ENCODE measurements around the gene PDE4A. TPM values are rescaled to one million over a fixed set of nuclear protein-coding genes. Genes with fewer than 3 reads are reported as not detected.

The PDE4A gene
- total RNA-seq, 4 donors from 2014 or later: 0.87 to 7.1 (median 2.3) TPM

DNA sequence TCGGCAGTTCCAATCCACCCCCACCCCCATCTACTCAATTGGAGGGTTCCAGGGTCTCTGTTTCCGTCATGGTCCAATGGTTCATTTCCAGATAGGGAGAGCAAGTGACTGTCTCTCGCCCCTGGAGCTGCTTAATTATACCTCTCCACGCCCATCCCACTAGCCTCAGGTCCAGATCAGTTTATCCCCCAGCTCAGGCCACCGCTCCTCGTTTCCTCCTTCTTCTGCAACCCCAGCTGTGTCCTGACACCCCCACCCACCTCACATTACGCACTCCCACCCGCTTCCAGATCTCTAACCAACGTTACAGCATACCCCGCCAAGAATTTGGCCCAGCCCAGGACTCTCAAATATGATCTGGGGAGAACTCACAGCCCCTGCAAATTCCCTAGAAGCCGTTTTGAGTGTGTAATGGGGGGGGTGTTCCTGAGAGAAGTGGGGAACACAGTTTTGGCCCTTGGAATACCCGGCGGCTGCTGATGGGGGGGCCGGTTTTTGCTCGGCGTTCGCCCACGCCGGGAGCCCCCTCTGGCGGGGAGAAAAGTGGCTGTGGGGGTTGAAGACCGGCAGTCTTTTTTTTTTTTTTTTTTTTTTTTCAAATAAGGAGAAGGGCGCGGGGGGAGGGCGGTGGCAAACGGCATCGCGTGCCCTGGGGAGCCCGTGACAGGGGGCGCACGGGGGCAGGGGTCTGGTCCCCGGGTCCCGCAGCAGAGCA is 1.7 kb upstream of the PDE4A start:
- TF ChIP-seq, protein P1, sequence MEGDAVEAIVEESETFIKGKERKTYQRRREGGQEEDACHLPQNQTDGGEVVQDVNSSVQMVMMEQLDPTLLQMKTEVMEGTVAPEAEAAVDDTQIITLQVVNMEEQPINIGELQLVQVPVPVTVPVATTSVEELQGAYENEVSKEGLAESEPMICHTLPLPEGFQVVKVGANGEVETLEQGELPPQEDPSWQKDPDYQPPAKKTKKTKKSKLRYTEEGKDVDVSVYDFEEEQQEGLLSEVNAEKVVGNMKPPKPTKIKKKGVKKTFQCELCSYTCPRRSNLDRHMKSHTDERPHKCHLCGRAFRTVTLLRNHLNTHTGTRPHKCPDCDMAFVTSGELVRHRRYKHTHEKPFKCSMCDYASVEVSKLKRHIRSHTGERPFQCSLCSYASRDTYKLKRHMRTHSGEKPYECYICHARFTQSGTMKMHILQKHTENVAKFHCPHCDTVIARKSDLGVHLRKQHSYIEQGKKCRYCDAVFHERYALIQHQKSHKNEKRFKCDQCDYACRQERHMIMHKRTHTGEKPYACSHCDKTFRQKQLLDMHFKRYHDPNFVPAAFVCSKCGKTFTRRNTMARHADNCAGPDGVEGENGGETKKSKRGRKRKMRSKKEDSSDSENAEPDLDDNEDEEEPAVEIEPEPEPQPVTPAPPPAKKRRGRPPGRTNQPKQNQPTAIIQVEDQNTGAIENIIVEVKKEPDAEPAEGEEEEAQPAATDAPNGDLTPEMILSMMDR (IDR thresholded peaks at IDR 0.05): no peak
- Histone ChIP-seq H3K4me1 (peaks cover 35 to 61% (median 39%) of the 10 kb centered on the region in 3 donors), H3K36me3 (no peaks in the 10 kb centered on the region), H3K4me3 (peak overlapping the region in 2 of 4 donors; percentile 10 to 50), H3K27me3 (peaks cover 15 to 87% (median 40%) of the 10 kb centered on the region in 4 donors), H3K27ac (no peak overlapping the region), H3K9me3 (peaks cover 0 to 3% (median 0%) of the 10 kb centered on the region in 3 donors)
- 1 to 2% methylated on average over 19 of the region's 32 CpGs for WGBS, 2 donors
- intact Hi-C loops (cut with DNase I): no loop called here
- DNase-seq: no peak

DNA sequence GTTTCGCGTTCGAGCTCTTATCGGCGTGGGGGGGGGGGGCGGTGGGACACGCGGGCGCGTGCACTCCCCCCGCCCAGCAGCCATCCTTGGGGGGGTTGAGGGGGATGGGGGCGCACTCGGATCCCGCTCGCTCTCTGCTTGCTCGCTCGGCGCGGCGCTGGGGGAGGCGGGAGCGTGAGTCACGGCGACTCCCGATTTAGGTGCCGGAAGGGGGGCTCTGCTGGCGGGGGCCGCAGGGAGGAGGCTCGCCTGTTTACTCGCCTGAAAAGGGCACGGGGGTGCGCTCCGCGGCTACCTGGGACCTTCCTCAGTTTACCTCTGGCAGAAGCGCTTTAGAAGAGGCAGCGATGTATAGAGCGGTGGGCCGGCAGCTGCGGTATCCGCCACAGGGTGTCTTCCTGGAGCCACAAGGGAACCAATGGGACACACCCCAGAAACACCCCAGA is 1.1 kb upstream of the PDE4A start:
- no CpG with 5 or more reads among the region's 40 CpGs for WGBS, 2 donors
- TF ChIP-seq POLR2A (IDR thresholded peaks at IDR 0.05): no peak
- TF ChIP-seq, protein P1 (IDR thresholded peaks at IDR 0.05): no peak
- H3K4me1 ChIP-seq: peaks cover 35 to 67% (median 39%) of the 10 kb centered on the region in 3 donors
- intact Hi-C loops (cut with DNase I): no loop called here
- peaks cover 0 to 3% (median 0%) of the 10 kb centered on the region in 3 donors for H3K9me3 ChIP-seq
- no peak overlapping the region for H3K27ac ChIP-seq
- peaks cover 15 to 92% (median 40%) of the 10 kb centered on the region in 4 donors for H3K27me3 ChIP-seq
- H3K36me3 ChIP-seq: no peaks in the 10 kb centered on the region
- no peak for DNase-seq
- H3K4me3 ChIP-seq: peak overlapping the region in 3 of 4 donors; percentile 10 to 50 (median 13)

DNA sequence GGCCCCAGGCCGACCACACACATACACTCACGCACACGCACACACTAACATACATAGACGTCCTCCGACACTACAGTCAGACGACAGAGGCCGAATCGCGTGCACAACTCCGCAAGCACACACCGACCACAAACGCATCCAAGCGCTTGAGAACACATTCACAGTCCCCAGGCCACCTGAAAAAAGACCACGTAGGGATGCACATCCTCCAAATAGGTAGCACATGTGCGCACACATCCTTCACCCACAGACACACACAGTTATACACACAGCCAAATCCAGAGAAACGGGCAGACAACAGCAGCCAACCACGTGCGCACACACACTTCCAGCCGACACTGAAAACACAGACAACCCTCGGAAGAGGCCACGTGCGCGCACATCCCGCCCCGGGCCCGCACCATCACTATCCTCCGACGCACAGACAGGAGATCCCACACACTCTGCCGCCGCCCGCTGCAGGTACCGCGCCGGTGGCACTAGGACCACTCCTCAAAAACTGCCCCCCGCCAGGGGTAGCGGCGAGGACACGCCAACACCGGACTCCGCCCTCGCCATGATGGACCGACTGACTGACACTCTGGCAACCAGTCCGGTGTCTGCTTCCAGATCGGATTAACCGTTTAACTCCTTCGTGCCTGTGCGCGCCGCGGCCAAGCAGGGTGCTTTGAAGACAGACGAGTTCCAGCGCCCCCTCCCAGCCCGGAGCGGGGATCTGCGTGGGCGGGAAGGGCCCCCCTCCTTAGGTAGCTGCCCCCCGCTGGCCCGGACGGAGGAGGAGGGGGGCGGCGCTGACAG is 493 bp upstream of the PDE4A start:
- H3K36me3 ChIP-seq: no peaks in the 10 kb centered on the region
- peaks cover 20 to 94% (median 40%) of the 10 kb centered on the region in 4 donors for H3K27me3 ChIP-seq
- 2 to 4% methylated on average over 16 to 17 of the region's 61 CpGs for WGBS, 2 donors
- intact Hi-C loops (cut with DNase I): no loop called here
- DNase-seq: no peak
- peak overlapping the region in 3 of 4 donors; percentile 17 to 50 (median 32) for H3K4me3 ChIP-seq
- no peaks in the 10 kb centered on the region for H3K9me3 ChIP-seq
- H3K4me1 ChIP-seq: peaks cover 40 to 73% (median 44%) of the 10 kb centered on the region in 3 donors
- no peak overlapping the region for H3K27ac ChIP-seq
- TF ChIP-seq, protein P1 (IDR thresholded peaks at IDR 0.05): no peak
- no peak for TF ChIP-seq POLR2A (IDR thresholded peaks at IDR 0.05)

DNA sequence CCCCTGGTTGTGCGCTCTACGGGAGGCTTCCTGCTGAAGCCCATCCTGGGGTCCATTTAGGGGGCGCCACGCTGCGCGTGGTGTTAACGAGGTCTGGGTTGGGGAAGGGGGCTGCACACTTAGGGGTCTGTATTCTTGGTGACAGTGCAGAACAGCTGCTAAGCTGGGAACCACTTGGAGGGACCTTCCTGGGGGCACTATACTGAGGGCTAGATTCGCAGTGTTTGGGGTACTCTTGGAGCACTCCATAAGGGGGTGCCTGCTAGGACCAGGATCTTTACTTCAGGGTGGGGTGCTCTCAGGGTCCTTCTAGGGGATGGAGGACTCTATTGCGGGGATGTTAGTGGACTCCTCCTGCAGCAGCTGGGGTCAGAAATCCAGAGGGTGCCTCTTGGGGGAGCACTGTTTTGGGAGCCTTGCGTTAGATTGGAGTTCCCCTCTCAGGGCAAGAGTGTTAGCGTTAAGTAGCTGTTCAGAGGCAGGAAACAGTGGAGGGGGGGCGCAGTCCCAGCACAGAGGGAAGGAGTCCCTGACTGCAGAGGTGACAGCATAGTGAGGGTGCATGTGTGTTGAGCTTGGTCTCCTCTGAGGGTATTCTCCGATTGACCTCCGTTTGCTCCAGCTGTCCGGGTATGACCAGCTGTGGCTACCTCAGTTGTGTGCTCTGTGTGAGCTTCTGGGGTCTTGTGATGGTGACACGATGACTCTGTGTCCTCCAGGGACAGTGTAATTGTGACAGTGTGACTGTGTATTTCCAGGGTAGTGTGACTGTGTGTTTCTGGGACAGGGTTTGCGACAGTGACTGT is 1.1 kb downstream of the PDE4A start:
- WGBS, 2 donors: 18 to 22% methylated on average over 4 to 9 of the region's 17 CpGs

More for the DNA sequence above, 1.1 kb downstream of the PDE4A start:
- no peak for DNase-seq
- peak overlapping the region in 1 of 4 donors; percentile 50 for H3K4me3 ChIP-seq
- intact Hi-C loops (cut with DNase I): no loop called here
- H3K4me1 ChIP-seq: peaks cover 44 to 72% (median 44%) of the 10 kb centered on the region in 3 donors
- no peaks in the 10 kb centered on the region for H3K9me3 ChIP-seq
- H3K36me3 ChIP-seq: no peaks in the 10 kb centered on the region
- TF ChIP-seq POLR2A (IDR thresholded peaks at IDR 0.05): no peak
- TF ChIP-seq, protein P1 (IDR thresholded peaks at IDR 0.05): no peak
- no peak overlapping the region for H3K27ac ChIP-seq
- H3K27me3 ChIP-seq: peaks cover 22 to 100% (median 40%) of the 10 kb centered on the region in 4 donors
